Endothelial cell of umbilical vein (primary cell): Measurements from ENCODE around the gene MAP2K7. TPM values are rescaled to one million over a fixed set of nuclear protein-coding genes. Genes with fewer than 3 reads are reported as not detected.

Experiments used
- BruUV-seq: library from RNA; stranded (reverse); fragments of 400-500 nt; replicated peaks from 2 replicates; lab custom pipeline; 2021; lab: Mats Ljungman, UMichigan
- CTCF ChIA-PET: fragments of 300-600, 350-600 bp; sonication (Branson Sonifier 250); formaldehyde crosslinking; loops from one replicate; lab custom pipeline; 2021; ENCODE audit warnings: antibody characterized with exemption, inconsistent platforms; lab: Charles Lee
- POLR2A ChIA-PET: fragments of 300-600, 350-600 bp; sonication (Branson Sonifier 250); formaldehyde crosslinking; loops from one replicate; lab custom pipeline; 2021; ENCODE audit warnings: antibody characterized with exemption, inconsistent platforms; lab: Charles Lee
- DNase-seq: peaks from one replicate; pipeline ENCODE4 v3.0.0-alpha.2; 2011; ENCODE audit warnings: low read depth, low spot score
- FAIRE-seq: peaks from 2 replicates; lab custom pipeline; 2011; peaks lifted over from hg19 to GRCh38; lab: Jason Lieb, UNC
- H2AFZ ChIP-seq: 2 replicates; pipeline ENCODE4 v1.6.0; 2012; ENCODE audit warnings: low read depth, low read length, control low read depth, inconsistent platforms
- H3K27ac ChIP-seq: 2 replicates; pipeline ENCODE4 v1.5.1; 2011; ENCODE audit warnings: low read depth, mild to moderate bottlenecking, control low read depth, low read length, moderate library complexity; ENCODE audit not compliant: insufficient read depth
- H3K27me3 ChIP-seq, 2 experiments: 2 replicates each; pipeline versions ENCODE4 v1.6.0 to v1.6.1; 2011; ENCODE audit warnings: low read length in 2 of 2, mixed read lengths in 1 of 2; ENCODE audit not compliant: control insufficient read depth in 2 of 2, insufficient read depth in 2 of 2
- H3K36me3 ChIP-seq, 2 experiments: 2 replicates in 1 of 2; 3 replicates in 1 of 2; pipeline ENCODE4 v1.5.1; 2011; ENCODE audit warnings: low read length in 2 of 2, mild to moderate bottlenecking in 1 of 2, moderate library complexity in 1 of 2; ENCODE audit not compliant: control insufficient read depth in 2 of 2, insufficient read depth in 2 of 2; ENCODE audit errors: extremely low read depth in 1 of 2
- H3K4me1 ChIP-seq: 3 replicates; pipeline ENCODE4 v1.5.1; 2011; ENCODE audit warnings: mild to moderate bottlenecking, low read length; ENCODE audit not compliant: control insufficient read depth, insufficient read depth; ENCODE audit errors: extremely low read depth
- H3K4me2 ChIP-seq: 2 replicates; pipeline ENCODE4 v1.6.1; 2011; ENCODE audit warnings: low read length, control low read depth, mixed read lengths; ENCODE audit not compliant: insufficient read depth
- H3K4me3 ChIP-seq, 3 experiments: fragments of 200-600 bp in 1 of 3; sonication (generic), shearing (Covaris generic) in 1 of 3; replicated peaks in 1 of 3; 2 replicates each; pipeline ENCODE4 v1.5.1; 2011 to 2016; ENCODE audit warnings: control low read depth in 3 of 3, low read length in 3 of 3, mild to moderate bottlenecking in 2 of 3, inconsistent platforms in 1 of 3, low read depth in 1 of 3, moderate library complexity in 1 of 3; ENCODE audit not compliant: insufficient read depth in 1 of 3
- H3K79me2 ChIP-seq: 2 replicates; pipeline ENCODE4 v1.6.0; 2012; ENCODE audit warnings: low read length, inconsistent platforms; ENCODE audit not compliant: control insufficient read depth, insufficient read depth
- H3K9ac ChIP-seq: replicated peaks from 2 replicates; pipeline ENCODE3; 2011; ENCODE audit warnings: low read length, control low read depth; ENCODE audit not compliant: insufficient read depth; ENCODE audit errors: extremely low read depth
- H3K9me1 ChIP-seq: replicated peaks from 3 replicates; pipeline ENCODE4 v1.6.0; 2011; ENCODE audit warnings: mild to moderate bottlenecking, low read length; ENCODE audit not compliant: control insufficient read depth, insufficient read depth; ENCODE audit errors: extremely low read depth
- H3K9me3 ChIP-seq: replicated peaks from 2 replicates; pipeline ENCODE4 v1.5.1; 2012; ENCODE audit warnings: low read length, inconsistent platforms; ENCODE audit not compliant: control insufficient read depth, insufficient read depth
- H4K20me1 ChIP-seq: replicated peaks from 2 replicates; pipeline ENCODE3; 2011; ENCODE audit warnings: mild to moderate bottlenecking, low read length; ENCODE audit not compliant: control insufficient read depth, insufficient read depth; ENCODE audit errors: extremely low read depth
- EZH2 ChIP-seq: IDR thresholded peaks from 2 replicates; pipeline ENCODE4 v1.6.1; 2012; ENCODE audit warnings: borderline replicate concordance, low read depth, mild to moderate bottlenecking, moderate library complexity, low read length, inconsistent platforms; ENCODE audit not compliant: severe bottlenecking
- FOS ChIP-seq: IDR thresholded peaks from 2 replicates; pipeline ENCODE4 v1.6.1; 2011; ENCODE audit warnings: mild to moderate bottlenecking, low read length, moderate library complexity, borderline replicate concordance; ENCODE audit not compliant: insufficient read depth
- JUN ChIP-seq: IDR thresholded peaks from 2 replicates; pipeline ENCODE4 v1.6.1; 2011; ENCODE audit warnings: borderline replicate concordance, low read depth; ENCODE audit not compliant: insufficient read length, insufficient read depth
- POLR2A ChIP-seq: IDR thresholded peaks from 2 replicates; pipeline ENCODE4 v1.6.1; 2012; ENCODE audit warnings: low read depth, mild to moderate bottlenecking, control low read depth, low read length
- POLR2AphosphoS5 ChIP-seq: IDR thresholded peaks from 2 replicates; pipeline ENCODE4 v1.6.1; 2012; ENCODE audit warnings: low read depth, mild to moderate bottlenecking, control low read depth, low read length, moderate library complexity; ENCODE audit not compliant: insufficient read depth
- dilution Hi-C: fragments of 300-500 bp; cut with MboI; formaldehyde crosslinking; loops from one replicate; pipeline ENCODE4 v1.15.0; 2019; ENCODE audit warnings: low sequenced_read_pairs; ENCODE audit not compliant: extremely low pct_ligation_motif_present
- intact Hi-C: fragments of 100-400 bp; cut with micrococcal nuclease; formaldehyde crosslinking; loops from one replicate; pipeline ENCODE4 v1.10.0; 2022
- polyA plus RNA-seq, 4 experiments: library from polyadenylated mRNA; depleted of rRNA in 3 of 4; stranded (reverse) in 3 of 4; unstranded in 1 of 4; fragments of >200 nt; gene quantifications; 2 replicates each; pipeline versions ENCODE4 v1.2.1 to v1.2.3, GENCODE V29; 2011 to 2012; ENCODE audit warnings: missing spikeins in 1 of 4
- total RNA-seq: library from RNA; stranded (reverse); gene quantifications from 2 replicates; pipeline ENCODE4 v1.2.3, GENCODE V29; 2021
- TF ChIP-seq, protein P1 (sequence below): IDR thresholded peaks from 2 replicates; pipeline ENCODE4 v1.6.1; 2011; ENCODE audit not compliant: insufficient read depth, insufficient read length
- TF ChIP-seq, protein P2 (sequence below), 2 donors: IDR thresholded peaks; 1 replicate in 1 of 2; 2 replicates in 1 of 2; pipeline ENCODE4 v1.5.1; 2011; ENCODE audit warnings: low read length in 2 of 2, mild to moderate bottlenecking in 2 of 2, moderate library complexity in 2 of 2, control low read depth in 1 of 2, inconsistent platforms in 1 of 2, low read depth in 1 of 2; ENCODE audit not compliant: insufficient read depth in 1 of 2; ENCODE audit errors: extremely low read depth in 1 of 2

The MAP2K7 gene
- total and polyA plus RNA-seq, 2 donors (not counting 3 experiments of a cell fraction or from before 2014, with no cell fraction given): 13.8 to 36.0 TPM

DNA sequence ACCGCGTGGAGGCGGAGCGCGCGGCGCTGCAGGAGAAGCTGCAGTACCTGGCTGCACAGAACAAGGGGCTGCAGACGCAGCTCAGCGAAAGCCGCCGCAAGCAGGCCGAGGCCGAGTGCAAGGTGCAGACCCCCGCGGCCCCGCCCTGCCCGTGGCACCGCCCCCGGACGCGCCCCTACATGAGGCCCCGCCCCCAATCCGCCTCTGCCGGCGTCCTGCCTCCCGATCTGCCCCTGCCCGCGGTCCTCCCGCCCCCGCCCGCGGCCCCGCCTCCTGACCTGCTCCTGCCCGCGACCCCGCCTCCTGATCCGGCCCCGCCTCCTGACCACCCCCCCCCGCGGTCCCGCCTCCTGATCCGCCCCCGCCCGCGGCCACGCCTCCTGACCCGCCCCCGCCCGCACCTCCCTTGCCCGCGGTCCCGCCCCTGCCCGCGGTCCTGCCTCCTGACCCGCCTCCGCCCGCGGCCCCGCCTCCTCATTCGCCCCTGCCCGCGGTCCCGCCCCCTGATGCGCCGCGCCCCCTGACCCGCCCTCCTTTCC, 41.2 kb upstream of the MAP2K7 start:
- no peaks in the 10 kb centered on the region for H3K36me3 ChIP-seq
- dilution Hi-C loops: no loop called here
- intact Hi-C loops: no loop called here
- no peaks in the 10 kb centered on the region for H3K9me1 ChIP-seq
- peak overlapping the region; percentile 31 for H2AFZ ChIP-seq
- H4K20me1 ChIP-seq: no peaks in the 10 kb centered on the region
- H3K4me2 ChIP-seq: no peak overlapping the region
- DNase-seq (peak; percentile 49), FAIRE-seq (peak; percentile 44)
- H3K27me3 ChIP-seq: peaks cover 12 to 21% of the 10 kb centered on the region in 2 experiments
- H3K4me3 ChIP-seq: peak overlapping the region in 2 of 3 experiments; percentile 3
- no peak overlapping the region for H3K9ac ChIP-seq
- H3K27ac ChIP-seq: no peak overlapping the region
- no TSS peak for BruUV-seq
- ChIA-PET POLR2A (no interaction called here), CTCF (interaction anchor here (0.8 to 1.8 kb wide), 6 partner anchors 8 to 294 kb away, joined by 3 to 7 read pairs (median 4); no protein-coding TSS in a partner anchor)
- H3K9me3 ChIP-seq: no peaks in the 10 kb centered on the region
- H3K79me2 ChIP-seq: no peaks in the 10 kb centered on the region
- H3K4me1 ChIP-seq: no peaks in the 10 kb centered on the region
- TF ChIP-seq POLR2AphosphoS5 (no peak), JUN (no peak), FOS (no peak), POLR2A (no peak), EZH2 (no peak)
- TF ChIP-seq, protein P1, sequence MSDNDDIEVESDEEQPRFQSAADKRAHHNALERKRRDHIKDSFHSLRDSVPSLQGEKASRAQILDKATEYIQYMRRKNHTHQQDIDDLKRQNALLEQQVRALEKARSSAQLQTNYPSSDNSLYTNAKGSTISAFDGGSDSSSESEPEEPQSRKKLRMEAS: no peak
- TF ChIP-seq, protein P2, sequence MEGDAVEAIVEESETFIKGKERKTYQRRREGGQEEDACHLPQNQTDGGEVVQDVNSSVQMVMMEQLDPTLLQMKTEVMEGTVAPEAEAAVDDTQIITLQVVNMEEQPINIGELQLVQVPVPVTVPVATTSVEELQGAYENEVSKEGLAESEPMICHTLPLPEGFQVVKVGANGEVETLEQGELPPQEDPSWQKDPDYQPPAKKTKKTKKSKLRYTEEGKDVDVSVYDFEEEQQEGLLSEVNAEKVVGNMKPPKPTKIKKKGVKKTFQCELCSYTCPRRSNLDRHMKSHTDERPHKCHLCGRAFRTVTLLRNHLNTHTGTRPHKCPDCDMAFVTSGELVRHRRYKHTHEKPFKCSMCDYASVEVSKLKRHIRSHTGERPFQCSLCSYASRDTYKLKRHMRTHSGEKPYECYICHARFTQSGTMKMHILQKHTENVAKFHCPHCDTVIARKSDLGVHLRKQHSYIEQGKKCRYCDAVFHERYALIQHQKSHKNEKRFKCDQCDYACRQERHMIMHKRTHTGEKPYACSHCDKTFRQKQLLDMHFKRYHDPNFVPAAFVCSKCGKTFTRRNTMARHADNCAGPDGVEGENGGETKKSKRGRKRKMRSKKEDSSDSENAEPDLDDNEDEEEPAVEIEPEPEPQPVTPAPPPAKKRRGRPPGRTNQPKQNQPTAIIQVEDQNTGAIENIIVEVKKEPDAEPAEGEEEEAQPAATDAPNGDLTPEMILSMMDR (IDR thresholded peaks at IDR 0.05; ENCODE audit: extremely low read depth in 1 of 2, insufficient read depth in 1 of 2, low read depth in 1 of 2, low read length in 2 of 2): no peak
